ENCODE data around the gene CDC6. TPM values are rescaled to one million over a fixed set of nuclear protein-coding genes. Genes with fewer than 3 reads are reported as not detected.
A peak's percentile ranks its signal among the peaks of the same experiment; 100 is the strongest.

CDC6 gene
- total RNA-seq, 2 donors from 2014 or later: 0.71 to 6.8 TPM

- Histone ChIP-seq H3K9me3 (no peaks in the 10 kb centered on the region), H3K27ac (peak overlapping the region; percentile 91), H3K4me3 (peak overlapping the region; percentile 99), H3K36me3 (no peaks in the 10 kb centered on the region), H3K4me1 (ENCODE audit: control insufficient read depth in 1 of 2, low read depth in 2 of 2) (peaks cover 81 to 91% of the 10 kb centered on the region in 2 donors), H3K27me3 (replicated peaks; ENCODE audit: insufficient read depth) (no peaks in the 10 kb centered on the region)
- TF ChIP-seq CTCF (IDR thresholded peaks at IDR 0.05): no peak
- DNase-seq (ENCODE audit: low spot score): no peak
- no peak for ATAC-seq (ENCODE audit: insufficient number of reproducible peaks, low FRiP score, low read depth)
Measured at GRCh38 chr17:40316571-40317344, 29.1 kb downstream of the CDC6 start.

- peaks cover 79 to 91% of the 10 kb centered on the region in 2 donors for H3K4me1 ChIP-seq (ENCODE audit: control insufficient read depth in 1 of 2, low read depth in 2 of 2)
- H3K4me3 ChIP-seq: peak overlapping the region; percentile 99
- H3K27me3 ChIP-seq (replicated peaks; ENCODE audit: insufficient read depth): no peaks in the 10 kb centered on the region
- H3K27ac ChIP-seq: peak overlapping the region; percentile 91
- no peak for DNase-seq (ENCODE audit: low spot score)
- H3K9me3 ChIP-seq: no peaks in the 10 kb centered on the region
- ATAC-seq (ENCODE audit: insufficient number of reproducible peaks, low FRiP score, low read depth): no peak
- H3K36me3 ChIP-seq: no peaks in the 10 kb centered on the region
- TF ChIP-seq CTCF (IDR thresholded peaks at IDR 0.05): peak; percentile 60
Measured at GRCh38 chr17:40317345-40317873, 29.7 kb downstream of the CDC6 start.

- H3K4me1 ChIP-seq (ENCODE audit: control insufficient read depth in 1 of 2, low read depth in 2 of 2): peaks cover 75 to 91% of the 10 kb centered on the region in 2 donors
- no peaks in the 10 kb centered on the region for H3K36me3 ChIP-seq
- H3K27ac ChIP-seq: peak overlapping the region; percentile 91
- DNase-seq (ENCODE audit: low spot score) (peak; percentile 97), ATAC-seq (ENCODE audit: insufficient number of reproducible peaks, low FRiP score, low read depth) (peak; percentile 73)
- H3K4me3 ChIP-seq: peak overlapping the region; percentile 99
- no peaks in the 10 kb centered on the region for H3K9me3 ChIP-seq
- TF ChIP-seq CTCF (IDR thresholded peaks at IDR 0.05): no peak
- no peaks in the 10 kb centered on the region for H3K27me3 ChIP-seq (replicated peaks; ENCODE audit: insufficient read depth)
Measured at GRCh38 chr17:40317880-40318829, 30.5 kb downstream of the CDC6 start.

- Histone ChIP-seq H3K4me1 (ENCODE audit: control insufficient read depth in 1 of 2, low read depth in 2 of 2) (peaks cover 75 to 91% of the 10 kb centered on the region in 2 donors), H3K36me3 (no peaks in the 10 kb centered on the region), H3K27ac (peak overlapping the region; percentile 84 to 91), H3K4me3 (peak overlapping the region; percentile 99), H3K9me3 (no peaks in the 10 kb centered on the region), H3K27me3 (replicated peaks; ENCODE audit: insufficient read depth) (no peaks in the 10 kb centered on the region)
- ATAC-seq (ENCODE audit: insufficient number of reproducible peaks, low FRiP score, low read depth) (no peak), DNase-seq (ENCODE audit: low spot score) (no peak)
- no peak for TF ChIP-seq CTCF (IDR thresholded peaks at IDR 0.05)
Measured at GRCh38 chr17:40318830-40319391, 31.2 kb downstream of the CDC6 start.

Measured in thoracic aorta (tissue), 2 donors.